T-cell (primary cell): ENCODE measurements around the gene ANKRD62. TPM values are rescaled to one million over a fixed set of nuclear protein-coding genes. Genes with fewer than 3 reads are reported as not detected.
"Not testable (repeated sequence)": the region's sequence is repeated elsewhere in the genome, so short reads cannot be mapped to it uniquely, and the experiment has no call there.

Experiments
- ATAC-seq, 4 experiments: fragments of 200-7000 bp in 3 of 4; fragments of 150-1000 bp in 1 of 4; cut with Tn5 transposase; replicated peaks in 1 of 4; 1 replicate in 3 of 4; 2 replicates in 1 of 4; pipeline ENCODE4 v1.10.0; 2021; ENCODE audit warnings: moderate library complexity in 3 of 4, mild to moderate bottlenecking in 2 of 4, moderate number of reproducible peaks in 1 of 4
- CTCF ChIA-PET, 2 donors: fragments of 300-600 bp; sonication (Branson Sonifier 250); formaldehyde crosslinking; loops; one replicate each; lab custom pipeline; 2022; ENCODE audit warnings: antibody characterized with exemption in 2 of 2; lab: Charles Lee
- POLR2A ChIA-PET, 2 donors: fragments of 300-600 bp; sonication (Branson Sonifier 250); formaldehyde crosslinking; loops; one replicate each; lab custom pipeline; 2022; ENCODE audit warnings: antibody characterized with exemption in 2 of 2; lab: Charles Lee
- DNase-seq, 35 experiments: peaks; one replicate each; pipeline versions ENCODE4 v3.0.0 to v3.0.0-alpha.2; 2013 to 2023
- H3K27ac ChIP-seq: one replicate; pipeline ENCODE4 v1.5.1; 2013; ENCODE audit warnings: low read length
- H3K27me3 ChIP-seq, 2 experiments: replicated peaks in 1 of 2; 1 replicate in 1 of 2; 2 replicates in 1 of 2; pipeline versions ENCODE4 v1.6.1 to v1.7.0; 2013; ENCODE audit warnings: low read length in 1 of 2, mixed read lengths in 1 of 2; ENCODE audit not compliant: control insufficient read depth in 2 of 2, insufficient read depth in 2 of 2; ENCODE audit errors: extremely low read depth in 1 of 2
- H3K36me3 ChIP-seq, 2 donors: 1 replicate in 1 of 2; 2 replicates in 1 of 2; pipeline versions ENCODE4 v1.6.1 to v1.7.0; 2013; ENCODE audit warnings: low read length in 1 of 2; ENCODE audit not compliant: control insufficient read depth in 2 of 2, insufficient read depth in 1 of 2; ENCODE audit errors: extremely low read depth in 1 of 2
- H3K4me1 ChIP-seq, 2 experiments: 1 replicate in 1 of 2; 2 replicates in 1 of 2; pipeline versions ENCODE4 v1.6.1 to v1.7.0; 2013; ENCODE audit warnings: low read length in 2 of 2, mixed read lengths in 1 of 2; ENCODE audit not compliant: insufficient read depth in 2 of 2, control insufficient read depth in 1 of 2; ENCODE audit errors: extremely low read depth in 1 of 2
- H3K4me3 ChIP-seq, 2 donors: 1 replicate in 1 of 2; 2 replicates in 1 of 2; pipeline versions ENCODE4 v1.5.1 to v1.7.0; 2013; ENCODE audit warnings: mild to moderate bottlenecking in 2 of 2, low read length in 1 of 2, moderate library complexity in 1 of 2; ENCODE audit not compliant: control insufficient read depth in 1 of 2; ENCODE audit errors: extremely low read depth in 1 of 2
- H3K9me3 ChIP-seq: 2 replicates; pipeline ENCODE4 v1.7.0; 2013
- H3K27ac Mint-ChIP-seq, 2 donors: one replicate each; pipeline ENCODE4 v1.8.0; 2020 to 2021; ENCODE audit warnings: mild to moderate bottlenecking in 2 of 2, mixed read lengths in 2 of 2
- H3K27me3 Mint-ChIP-seq, 2 donors: one replicate each; pipeline ENCODE4 v1.8.0; 2021 to 2022; ENCODE audit warnings: mixed read lengths in 2 of 2
- H3K36me3 Mint-ChIP-seq: one replicate; pipeline ENCODE4 v1.8.0; 2021; ENCODE audit warnings: mixed read lengths
- H3K4me1 Mint-ChIP-seq, 3 donors: one replicate each; pipeline ENCODE4 v1.8.0; 2020 to 2022; ENCODE audit warnings: mixed read lengths in 3 of 3, mild to moderate bottlenecking in 1 of 3
- H3K4me3 Mint-ChIP-seq, 3 donors: one replicate each; pipeline ENCODE4 v1.8.0; 2020 to 2022; ENCODE audit warnings: mild to moderate bottlenecking in 3 of 3, mixed read lengths in 3 of 3, moderate library complexity in 3 of 3
- H3K9me3 Mint-ChIP-seq, 3 donors: one replicate each; pipeline ENCODE4 v1.8.0; 2020 to 2022; ENCODE audit warnings: mixed read lengths in 3 of 3
- WGBS: methylation state at CpG from one replicate; pipeline ENCODE4 v1.1.5; 2013; ENCODE audit warnings: missing lambda C conversion rate; ENCODE audit not compliant: insufficient coverage; 5-methylcytosine and 5-hydroxymethylcytosine counted together
- total RNA-seq, 35 experiments: library from RNA in 6 of 35; stranded (reverse) in 6 of 35; fragments of 120-200 nt in 1 of 35; gene quantifications; one replicate each; pipeline versions ENCODE4 v1.2.1 to v1.2.4 and lab custom pipeline; 2013 to 2026

ANKRD62 gene
- total RNA-seq, 5 donors from 2014 or later (not counting 1 experiment from before 2014, with no cell fraction given), result not detected

- no peak for ATAC-seq
- H3K4me3 Mint-ChIP-seq, result no peak overlapping the region
- no peaks in the 10 kb centered on the region for H3K4me1 Mint-ChIP-seq
- H3K9me3 Mint-ChIP-seq, result peaks cover 0 to 3% (median 3%) of the 10 kb centered on the region in 3 donors
- H3K27me3 Mint-ChIP-seq, result peaks cover 13 to 22% of the 10 kb centered on the region in 2 donors
- POLR2A ChIA-PET, result no interaction called here
- H3K27ac ChIP-seq, result no peak overlapping the region
- no peak overlapping the region for H3K27ac Mint-ChIP-seq
- H3K4me3 ChIP-seq, result no peak overlapping the region
- H3K9me3 ChIP-seq, result no peaks in the 10 kb centered on the region
- CTCF ChIA-PET, result no interaction called here
- no peak for DNase-seq
- H3K36me3 Mint-ChIP-seq, result no peaks in the 10 kb centered on the region
- no peaks in the 10 kb centered on the region for H3K4me1 ChIP-seq
- H3K36me3 ChIP-seq, result no peaks in the 10 kb centered on the region
- WGBS, result no CpG with 5 or more reads among the region's 3 CpGs
- no peaks in the 10 kb centered on the region for H3K27me3 ChIP-seq
These were observed 16.2 kb downstream of the ANKRD62 start for GRCh38 chr18:12109836-12110235.

- H3K4me3 ChIP-seq, result no peak overlapping the region
- H3K36me3 Mint-ChIP-seq, result no peaks in the 10 kb centered on the region
- no peak overlapping the region for H3K27ac ChIP-seq
- no peaks in the 10 kb centered on the region for H3K36me3 ChIP-seq
- H3K9me3 Mint-ChIP-seq, result peaks cover 0 to 3% (median 3%) of the 10 kb centered on the region in 3 donors
- ATAC-seq (no peak), DNase-seq (no peak)
- no peaks in the 10 kb centered on the region for H3K9me3 ChIP-seq
- no CpG with 5 or more reads among the region's 5 CpGs for whole genome bisulfite sequencing
- no peaks in the 10 kb centered on the region for H3K4me1 Mint-ChIP-seq
- peaks cover 0 to 20% of the 10 kb centered on the region in 2 donors for H3K27me3 Mint-ChIP-seq
- no peak overlapping the region for H3K4me3 Mint-ChIP-seq
- H3K27ac Mint-ChIP-seq, result no peak overlapping the region
- ChIA-PET POLR2A (no interaction called here), CTCF (no interaction called here)
- H3K27me3 ChIP-seq, result no peaks in the 10 kb centered on the region
- no peaks in the 10 kb centered on the region for H3K4me1 ChIP-seq
These were observed 20.5 kb downstream of the ANKRD62 start for GRCh38 chr18:12113999-12114646.

- Histone ChIP-seq H3K27ac (no peak overlapping the region), H3K36me3 (no peaks in the 10 kb centered on the region), H3K27me3 (peaks cover 0 to 7% of the 10 kb centered on the region in 2 experiments), H3K4me1 (no peaks in the 10 kb centered on the region), H3K4me3 (no peak overlapping the region), H3K9me3 (no peaks in the 10 kb centered on the region)
- ATAC-seq (no peak), DNase-seq (no peak)
- POLR2A ChIA-PET, result no interaction called here
- peaks cover 14 to 17% of the 10 kb centered on the region in 2 donors for H3K27me3 Mint-ChIP-seq
- H3K4me1 Mint-ChIP-seq, result no peaks in the 10 kb centered on the region
- CTCF ChIA-PET, result no interaction called here
- no peak overlapping the region for H3K27ac Mint-ChIP-seq
- no peaks in the 10 kb centered on the region for H3K36me3 Mint-ChIP-seq
- H3K4me3 Mint-ChIP-seq, result no peak overlapping the region
- WGBS, result no CpG with 5 or more reads among the region's 2 CpGs
- H3K9me3 Mint-ChIP-seq, result no peaks in the 10 kb centered on the region
These were observed 25.7 kb downstream of the ANKRD62 start for GRCh38 chr18:12119358-12119757.

DNA sequence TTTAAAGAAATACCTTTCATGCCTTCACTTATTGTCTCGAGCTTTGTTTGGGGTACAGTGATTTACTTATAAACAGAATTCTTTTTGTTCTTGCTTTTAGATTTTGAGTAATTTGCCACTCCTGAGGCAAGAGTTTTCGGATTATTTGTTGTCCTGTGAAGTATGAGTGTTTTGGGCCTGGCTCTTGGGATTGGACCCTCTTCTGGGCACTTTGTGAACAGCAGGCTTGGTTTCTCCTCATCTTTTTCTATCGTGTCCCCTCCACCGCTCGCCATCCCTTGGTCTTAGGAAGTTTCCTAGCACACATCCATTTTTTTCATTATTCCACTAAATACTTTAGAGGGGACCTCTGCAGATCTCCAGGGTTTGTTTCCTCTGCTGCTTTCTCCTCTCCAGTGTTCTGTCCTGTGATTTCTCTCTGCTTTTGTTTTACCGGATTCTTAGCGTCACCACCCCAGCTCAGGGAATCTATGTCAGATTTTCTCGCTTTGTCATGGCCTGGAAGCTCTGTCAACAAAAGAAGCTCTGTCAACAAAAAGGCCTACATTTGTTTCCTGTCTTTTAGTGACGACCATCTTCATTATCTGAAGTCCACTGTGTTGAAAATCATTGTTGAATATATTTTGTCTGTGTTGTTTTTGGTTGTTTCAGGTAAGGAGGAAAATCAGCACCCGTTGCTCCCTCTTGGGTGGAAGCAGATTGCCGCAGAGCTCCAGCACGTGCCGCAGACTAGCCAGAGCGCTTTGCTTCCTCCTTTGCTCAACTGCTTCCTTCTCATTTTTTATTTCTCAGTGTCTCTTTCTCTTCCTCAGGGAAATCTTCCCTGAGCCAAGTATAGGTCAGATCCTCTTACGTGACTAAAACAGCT is 27.8 kb downstream of the ANKRD62 start:
- H3K4me1 ChIP-seq, result no peaks in the 10 kb centered on the region
- H3K27me3 ChIP-seq, result peaks cover 0 to 7% of the 10 kb centered on the region in 2 experiments
- ChIA-PET CTCF (interaction anchor here in 1 of 2 donors (0.7 kb wide), 1 partner anchor 153 kb away, joined by 3 read pairs; no protein-coding TSS in a partner anchor), POLR2A (no interaction called here)
- Mint-ChIP-seq H3K9me3 (no peaks in the 10 kb centered on the region), H3K4me1 (no peaks in the 10 kb centered on the region), H3K27me3 (peaks cover 27% of the 10 kb centered on the region in 2 donors), H3K4me3 (no peak overlapping the region), H3K36me3 (no peaks in the 10 kb centered on the region), H3K27ac (no peak overlapping the region)
- ATAC-seq, result no peak
- DNase-seq, result no peak
- H3K9me3 ChIP-seq, result no peaks in the 10 kb centered on the region
- H3K4me3 ChIP-seq, result no peak overlapping the region
- no peak overlapping the region for H3K27ac ChIP-seq
- 72% methylated on average over 8 of the region's 15 CpGs for WGBS
- H3K36me3 ChIP-seq, result no peaks in the 10 kb centered on the region

- peaks cover 29 to 30% of the 10 kb centered on the region in 2 donors for H3K27me3 Mint-ChIP-seq
- H3K36me3 Mint-ChIP-seq, H3K4me1 ChIP-seq, H3K27ac Mint-ChIP-seq, H3K36me3 ChIP-seq, CTCF ChIA-PET, H3K9me3 Mint-ChIP-seq, H3K4me3 Mint-ChIP-seq, H3K4me1 Mint-ChIP-seq, POLR2A ChIA-PET, ATAC-seq, H3K27ac ChIP-seq, H3K4me3 ChIP-seq, DNase-seq, H3K27me3 ChIP-seq, H3K9me3 ChIP-seq: not testable (repeated sequence)
- WGBS, result no CpG with 5 or more reads among the region's 3 CpGs
These were observed 28.4 kb downstream of the ANKRD62 start for GRCh38 chr18:12122043-12122389.

DNA sequence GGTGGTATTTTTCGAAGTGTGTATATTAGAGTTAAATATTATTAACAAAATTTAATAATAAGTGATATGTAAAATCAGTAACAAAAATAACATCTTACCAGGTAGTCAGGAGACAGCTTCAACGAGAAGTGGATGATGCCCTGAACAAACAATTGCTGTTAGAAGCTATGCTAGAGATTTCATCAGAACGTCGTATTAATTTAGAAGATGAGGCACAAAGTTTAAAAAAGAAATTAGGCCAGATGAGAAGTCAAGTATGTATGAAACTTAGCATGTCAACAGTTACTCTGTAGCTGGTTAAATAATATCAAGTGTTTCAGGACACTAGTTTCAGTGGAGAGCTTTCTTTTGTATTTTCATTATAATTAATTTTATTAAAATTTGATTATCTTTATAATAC is 34.0 kb downstream of the ANKRD62 start:
- ATAC-seq, CTCF ChIA-PET: not testable (repeated sequence)

More for the DNA sequence above, 34.0 kb downstream of the ANKRD62 start:
- POLR2A ChIA-PET, H3K4me1 ChIP-seq, H3K9me3 ChIP-seq, H3K27ac Mint-ChIP-seq, H3K4me3 ChIP-seq, H3K4me1 Mint-ChIP-seq, DNase-seq, H3K9me3 Mint-ChIP-seq, H3K4me3 Mint-ChIP-seq, H3K36me3 Mint-ChIP-seq, H3K27me3 ChIP-seq, H3K36me3 ChIP-seq, H3K27ac ChIP-seq: not testable (repeated sequence)
- H3K27me3 Mint-ChIP-seq, result peaks cover 20 to 21% of the 10 kb centered on the region in 2 donors
- no CpG with 5 or more reads among the region's 4 CpGs for WGBS
